Prostate gland (tissue), 2 donors: Measurements from ENCODE around the gene MGLL. TPM values are rescaled to one million over a fixed set of nuclear protein-coding genes. Genes with fewer than 3 reads are reported as not detected.

Experiments
- DNase-seq: peaks from one replicate; pipeline ENCODE4 v3.0.0-alpha.2; 2019; ENCODE audit warnings: low spot score
- H3K27ac ChIP-seq, 2 donors: fragments of 200-600 bp; sonication (generic); 2 replicates each; pipeline ENCODE4 v1.5.1; 2017 to 2019
- H3K27me3 ChIP-seq: fragments of 200-600 bp; sonication (generic); replicated peaks from 2 replicates; pipeline ENCODE4 v1.5.1; 2019; ENCODE audit not compliant: insufficient read depth
- H3K36me3 ChIP-seq, 2 donors: fragments of 200-600 bp; sonication (generic); 1 replicate in 1 of 2; 2 replicates in 1 of 2; pipeline versions ENCODE4 v1.5.1 to v1.8.1; 2017 to 2019
- H3K4me1 ChIP-seq: fragments of 200-600 bp; sonication (generic); replicated peaks from 2 replicates; pipeline ENCODE4 v1.5.1; 2019
- H3K4me3 ChIP-seq, 2 donors: fragments of 200-600 bp; sonication (generic); 2 replicates each; pipeline ENCODE4 v1.5.1; 2017 to 2019
- H3K9me3 ChIP-seq: fragments of 200-600 bp; sonication (generic); 2 replicates; pipeline ENCODE4 v1.5.1; 2017
- POLR2A ChIP-seq: fragments of 450-650 bp; IDR thresholded peaks from one replicate; pipeline ENCODE4 v1.6.1; 2016; ENCODE audit warnings: antibody characterized with exemption, mild to moderate bottlenecking
- POLR2AphosphoS5 ChIP-seq: sonication (generic); formaldehyde crosslinking; IDR thresholded peaks from one replicate; pipeline ENCODE4 v1.6.1; 2017; ENCODE audit warnings: antibody characterized with exemption
- WGBS: methylation state at CpG from one replicate; pipeline ENCODE4 v1.1.5; 2018; 5-methylcytosine and 5-hydroxymethylcytosine counted together
- intact Hi-C: fragments of 100-400 bp; cut with DNase I; formaldehyde crosslinking; loops from one replicate; pipeline ENCODE4 v1.14.2; 2022
- total RNA-seq, 2 donors: library from RNA; depleted of rRNA; stranded (reverse); fragments of >200 nt; gene quantifications; one replicate each; pipeline ENCODE4 v1.1.0, GENCODE V29; 2016
- TF ChIP-seq, protein P1 (sequence below), 4 experiments: fragments of 200-600 bp in 2 of 4; fragments of 450-650 bp in 2 of 4; sonication (generic) in 2 of 4; IDR thresholded peaks; 1 replicate in 3 of 4; 2 replicates in 1 of 4; pipeline ENCODE4 v1.5.1; 2016 to 2019; ENCODE audit warnings: antibody characterized with exemption in 4 of 4, mild to moderate bottlenecking in 2 of 4, moderate library complexity in 2 of 4

The MGLL gene
- total RNA-seq, 2 donors from 2014 or later: 20.0 to 31.8 TPM

DNA sequence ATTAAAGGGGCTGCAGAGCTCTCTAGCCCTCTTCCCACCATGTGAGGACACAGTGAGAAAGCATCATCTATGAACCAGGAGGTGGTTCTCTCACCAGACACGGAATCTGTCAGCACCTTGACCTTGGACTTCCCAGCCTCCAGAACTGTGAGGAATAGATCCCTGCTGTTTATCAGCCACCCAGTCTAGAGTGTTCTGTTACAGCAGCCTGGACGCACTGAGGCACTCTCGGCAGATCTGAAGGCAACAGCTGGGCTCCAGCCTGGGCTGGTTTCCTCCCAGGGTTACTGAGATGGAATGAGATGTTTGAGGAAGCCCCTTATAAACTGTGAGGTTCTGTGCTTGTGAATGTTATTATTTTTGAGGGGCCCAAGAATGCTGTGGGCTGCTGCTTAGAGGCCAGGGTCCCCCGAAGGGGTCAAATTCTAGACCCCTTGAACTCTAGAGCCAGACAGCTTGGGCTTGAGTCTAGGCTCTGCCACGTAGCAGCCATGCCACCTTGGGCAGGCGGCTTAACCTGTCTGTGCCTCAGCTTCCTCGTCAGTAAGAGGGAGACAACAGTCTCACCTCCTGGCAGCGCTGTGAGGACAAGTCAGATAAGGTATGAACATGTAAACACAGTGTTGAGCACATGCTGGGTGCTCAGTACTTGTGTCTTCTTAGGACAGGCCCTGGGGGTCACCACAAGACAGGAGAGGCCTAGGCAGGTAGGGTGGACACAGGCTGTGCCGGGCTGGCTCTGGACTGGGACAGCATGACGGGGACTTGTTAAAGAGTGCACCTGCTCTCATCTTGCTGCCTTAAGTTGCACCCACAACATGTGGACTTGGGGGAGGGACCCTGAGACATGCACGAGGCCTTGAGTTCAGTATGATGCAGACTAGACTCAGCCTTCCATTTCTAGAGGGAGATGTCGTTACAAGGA lies 49.2 kb downstream of the MGLL start:
- DNase-seq: no peak
- Histone ChIP-seq H3K27ac (no peak overlapping the region), H3K9me3 (no peaks in the 10 kb centered on the region), H3K4me1 (no peaks in the 10 kb centered on the region), H3K27me3 (no peaks in the 10 kb centered on the region), H3K4me3 (no peak overlapping the region), H3K36me3 (no peaks in the 10 kb centered on the region)
- intact Hi-C loops: no loop called here
- TF ChIP-seq, protein P1, sequence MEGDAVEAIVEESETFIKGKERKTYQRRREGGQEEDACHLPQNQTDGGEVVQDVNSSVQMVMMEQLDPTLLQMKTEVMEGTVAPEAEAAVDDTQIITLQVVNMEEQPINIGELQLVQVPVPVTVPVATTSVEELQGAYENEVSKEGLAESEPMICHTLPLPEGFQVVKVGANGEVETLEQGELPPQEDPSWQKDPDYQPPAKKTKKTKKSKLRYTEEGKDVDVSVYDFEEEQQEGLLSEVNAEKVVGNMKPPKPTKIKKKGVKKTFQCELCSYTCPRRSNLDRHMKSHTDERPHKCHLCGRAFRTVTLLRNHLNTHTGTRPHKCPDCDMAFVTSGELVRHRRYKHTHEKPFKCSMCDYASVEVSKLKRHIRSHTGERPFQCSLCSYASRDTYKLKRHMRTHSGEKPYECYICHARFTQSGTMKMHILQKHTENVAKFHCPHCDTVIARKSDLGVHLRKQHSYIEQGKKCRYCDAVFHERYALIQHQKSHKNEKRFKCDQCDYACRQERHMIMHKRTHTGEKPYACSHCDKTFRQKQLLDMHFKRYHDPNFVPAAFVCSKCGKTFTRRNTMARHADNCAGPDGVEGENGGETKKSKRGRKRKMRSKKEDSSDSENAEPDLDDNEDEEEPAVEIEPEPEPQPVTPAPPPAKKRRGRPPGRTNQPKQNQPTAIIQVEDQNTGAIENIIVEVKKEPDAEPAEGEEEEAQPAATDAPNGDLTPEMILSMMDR (IDR thresholded peaks at IDR 0.05): no peak
- TF ChIP-seq POLR2A (no peak), POLR2AphosphoS5 (no peak)
- WGBS: 84% methylated on average over 12 of the region's 12 CpGs

DNA sequence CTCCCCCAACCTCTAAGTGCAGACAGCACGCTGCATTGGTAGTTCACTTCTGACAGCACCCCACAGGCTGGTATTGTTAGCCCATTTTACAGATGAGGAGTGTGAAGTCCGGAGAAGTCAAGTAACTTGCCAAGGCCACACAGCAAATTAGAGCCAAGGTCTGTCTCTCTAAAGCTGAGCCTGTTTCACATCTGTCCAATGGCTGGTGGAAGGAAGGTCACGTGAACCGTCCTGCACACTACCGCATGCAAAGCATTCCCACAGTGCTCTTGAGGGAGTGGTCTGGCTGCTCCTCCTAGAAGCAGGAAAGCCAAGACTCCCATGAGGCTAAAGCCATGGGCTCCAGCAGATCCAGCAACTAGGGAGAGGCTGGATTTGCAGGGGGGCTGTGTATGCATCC lies 50.0 kb downstream of the MGLL start:
- no peak for DNase-seq
- WGBS: 92% methylated on average over 5 of the region's 5 CpGs
- Histone ChIP-seq H3K36me3 (no peaks in the 10 kb centered on the region), H3K4me1 (no peaks in the 10 kb centered on the region), H3K27me3 (no peaks in the 10 kb centered on the region), H3K9me3 (no peaks in the 10 kb centered on the region), H3K4me3 (no peak overlapping the region), H3K27ac (no peak overlapping the region)
- intact Hi-C loops: no loop called here
- TF ChIP-seq POLR2A (no peak), POLR2AphosphoS5 (no peak)
- TF ChIP-seq, protein P1 (IDR thresholded peaks at IDR 0.05): no peak

DNA sequence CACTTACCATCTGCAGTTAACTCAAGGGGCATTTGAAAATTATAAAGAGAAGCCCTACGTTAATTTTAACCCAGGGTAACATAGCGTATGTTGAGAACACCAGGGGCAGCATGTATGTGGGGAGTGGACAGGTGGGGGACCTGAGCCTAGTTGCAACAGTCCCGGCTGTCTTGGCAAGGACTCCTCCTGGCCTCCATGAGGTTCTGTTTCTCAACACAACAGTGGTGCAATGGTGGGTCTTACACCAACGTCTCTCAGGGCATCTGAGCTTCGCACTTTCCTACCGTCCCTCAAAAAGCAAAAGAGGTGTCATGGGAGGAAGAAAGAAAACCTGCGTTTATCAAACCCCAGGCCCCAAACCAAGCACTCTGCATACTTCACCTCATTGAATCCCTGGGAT lies 50.6 kb downstream of the MGLL start:
- TF ChIP-seq POLR2AphosphoS5 (no peak), POLR2A (no peak)
- TF ChIP-seq, protein P1 (IDR thresholded peaks at IDR 0.05): no peak
- no peaks in the 10 kb centered on the region for H3K9me3 ChIP-seq
- no peak for DNase-seq
- no peak overlapping the region for H3K27ac ChIP-seq
- WGBS: 89% methylated on average over 7 of the region's 7 CpGs
- no peaks in the 10 kb centered on the region for H3K4me1 ChIP-seq
- H3K36me3 ChIP-seq: no peaks in the 10 kb centered on the region
- intact Hi-C loops: no loop called here
- H3K27me3 ChIP-seq: no peaks in the 10 kb centered on the region
- no peak overlapping the region for H3K4me3 ChIP-seq

- no peaks in the 10 kb centered on the region for H3K9me3 ChIP-seq
- no peaks in the 10 kb centered on the region for H3K4me1 ChIP-seq
- H3K27ac ChIP-seq: no peak overlapping the region
- DNase-seq: no peak
- H3K27me3 ChIP-seq: no peaks in the 10 kb centered on the region
- TF ChIP-seq POLR2AphosphoS5 (no peak), POLR2A (no peak)
- TF ChIP-seq, protein P1 (IDR thresholded peaks at IDR 0.05): no peak
- 87% methylated on average over 6 of the region's 6 CpGs for WGBS
- H3K36me3 ChIP-seq: no peaks in the 10 kb centered on the region
- intact Hi-C loops: no loop called here
- no peak overlapping the region for H3K4me3 ChIP-seq
These were observed 51.5 kb downstream of the MGLL start for GRCh38 chr3:127770671-127771355.
